WTC11 (cell line): ENCODE results near the gene ARRB2. TPM values are rescaled to one million over a fixed set of nuclear protein-coding genes. Genes with fewer than 3 reads are reported as not detected.
A peak's percentile ranks its signal among the peaks of the same experiment; 100 is the strongest.

ENCODE experiments used
- ATAC-seq: fragments of 200-7000 bp; cut with Tn5 transposase; 2 replicates; pipeline ENCODE4 v1.10.0; 2021; ENCODE audit warnings: mild to moderate bottlenecking, moderate library complexity
- CTCF ChIA-PET: fragments of 300-600 bp; sonication (Branson Sonifier 250); formaldehyde crosslinking; loops from one replicate; lab custom pipeline; 2021; ENCODE audit warnings: antibody characterized with exemption; lab: Charles Lee
- POLR2A ChIA-PET: fragments of 350-600 bp; sonication (Branson Sonifier 250); formaldehyde crosslinking; loops from one replicate; lab custom pipeline; 2021; ENCODE audit warnings: antibody characterized with exemption; lab: Charles Lee
- DNase-seq: peaks from one replicate; pipeline ENCODE4 v3.0.0; 2021; ENCODE audit warnings: low spot score
- H3K27ac Mint-ChIP-seq: 2 replicates; pipeline ENCODE4 v1.8.0; 2021; ENCODE audit warnings: mixed read lengths
- H3K27me3 Mint-ChIP-seq: 2 replicates; pipeline ENCODE4 v1.8.0; 2021; ENCODE audit warnings: low read depth, mild to moderate bottlenecking, moderate library complexity, mixed read lengths
- H3K36me3 Mint-ChIP-seq: 2 replicates; pipeline ENCODE4 v1.8.0; 2021; ENCODE audit warnings: mixed read lengths
- H3K4me1 Mint-ChIP-seq: 2 replicates; pipeline ENCODE4 v1.8.0; 2022; ENCODE audit warnings: mixed read lengths
- H3K4me3 Mint-ChIP-seq: 2 replicates; pipeline ENCODE4 v1.8.0; 2021; ENCODE audit warnings: mild to moderate bottlenecking, moderate library complexity, mixed read lengths
- H3K9me3 Mint-ChIP-seq: 2 replicates; pipeline ENCODE4 v1.8.0; 2021; ENCODE audit warnings: mixed read lengths
- ELF4 ChIP-seq: sonication (generic); formaldehyde crosslinking; IDR thresholded peaks from 2 replicates; pipeline ENCODE4 v1.8.1; 2022; ENCODE audit warnings: low read depth, mild to moderate bottlenecking, moderate library complexity, missing genetic modification reagents
- FOXK1 ChIP-seq: sonication (generic); formaldehyde crosslinking; IDR thresholded peaks from 2 replicates; pipeline ENCODE4 v1.8.0; 2022; ENCODE audit warnings: mild to moderate bottlenecking, moderate library complexity, missing genetic modification reagents
- FOXP1 ChIP-seq: sonication (generic); formaldehyde crosslinking; IDR thresholded peaks from 2 replicates; pipeline ENCODE4 v1.8.0; 2022; ENCODE audit warnings: missing genetic modification reagents, mild to moderate bottlenecking, moderate library complexity, borderline replicate concordance
- GRHL2 ChIP-seq: fragments of 250-450 bp; sonication (Bioruptor Pico); IDR thresholded peaks from 2 replicates; pipeline ENCODE4 v1.8.0; 2022; ENCODE audit warnings: mild to moderate bottlenecking, moderate library complexity; ENCODE audit not compliant: insufficient replicate concordance, severe bottlenecking
- GTF2I ChIP-seq: fragments of 250-450 bp; sonication (Bioruptor Pico); conservative IDR thresholded peaks from 2 replicates; pipeline ENCODE4 v1.4.0; 2021; ENCODE audit warnings: mild to moderate bottlenecking
- KAT7 ChIP-seq: sonication (generic); formaldehyde crosslinking; IDR thresholded peaks from 2 replicates; pipeline ENCODE4 v1.8.1; 2023; ENCODE audit warnings: missing genetic modification reagents, mild to moderate bottlenecking, borderline replicate concordance
- NFATC4 ChIP-seq: fragments of 250-450 bp; sonication (Bioruptor Pico); IDR thresholded peaks from 2 replicates; pipeline ENCODE4 v1.9.0; 2021; ENCODE audit warnings: mild to moderate bottlenecking
- NFYB ChIP-seq: sonication (generic); formaldehyde crosslinking; conservative IDR thresholded peaks from 2 replicates; pipeline ENCODE4 v1.8.0; 2022; ENCODE audit warnings: low read depth, missing genetic modification reagents
- RELA ChIP-seq: sonication (generic); formaldehyde crosslinking; IDR thresholded peaks from 2 replicates; pipeline ENCODE4 v1.8.1; 2022; ENCODE audit warnings: missing genetic modification reagents, mild to moderate bottlenecking, borderline replicate concordance
- TCF7 ChIP-seq: sonication (generic); formaldehyde crosslinking; IDR thresholded peaks from 2 replicates; pipeline ENCODE4 v1.8.0; 2022; ENCODE audit warnings: mild to moderate bottlenecking, low read depth, missing genetic modification reagents, moderate library complexity
- TEAD4 ChIP-seq: sonication (generic); formaldehyde crosslinking; IDR thresholded peaks from 2 replicates; pipeline ENCODE4 v1.8.0; 2022; ENCODE audit warnings: mild to moderate bottlenecking, missing genetic modification reagents
- ZBTB21 ChIP-seq: sonication (generic); formaldehyde crosslinking; IDR thresholded peaks from 2 replicates; pipeline ENCODE4 v1.8.1; 2023; ENCODE audit warnings: mild to moderate bottlenecking, missing genetic modification reagents, borderline replicate concordance
- total RNA-seq: library from RNA; stranded (reverse); gene quantifications from 3 replicates; pipeline ENCODE4 v1.2.3, GENCODE V29; 2021
- TF ChIP-seq, protein P1 (sequence below): sonication (generic); formaldehyde crosslinking; IDR thresholded peaks from 2 replicates; pipeline ENCODE4 v1.8.1; 2023; ENCODE audit warnings: mild to moderate bottlenecking, missing genetic modification reagents
- TF ChIP-seq, protein P2 (sequence below): sonication (generic); formaldehyde crosslinking; IDR thresholded peaks from 2 replicates; pipeline ENCODE4 v1.8.1; 2023; ENCODE audit warnings: mild to moderate bottlenecking, missing genetic modification reagents, moderate library complexity
- TF ChIP-seq, protein P3 (sequence below): sonication (generic); formaldehyde crosslinking; IDR thresholded peaks from 2 replicates; pipeline ENCODE4 v1.8.0; 2023; ENCODE audit warnings: mild to moderate bottlenecking, missing genetic modification reagents

The ARRB2 gene
- total RNA-seq, 1 experiment from 2014 or later, result 87.8 TPM

DNA sequence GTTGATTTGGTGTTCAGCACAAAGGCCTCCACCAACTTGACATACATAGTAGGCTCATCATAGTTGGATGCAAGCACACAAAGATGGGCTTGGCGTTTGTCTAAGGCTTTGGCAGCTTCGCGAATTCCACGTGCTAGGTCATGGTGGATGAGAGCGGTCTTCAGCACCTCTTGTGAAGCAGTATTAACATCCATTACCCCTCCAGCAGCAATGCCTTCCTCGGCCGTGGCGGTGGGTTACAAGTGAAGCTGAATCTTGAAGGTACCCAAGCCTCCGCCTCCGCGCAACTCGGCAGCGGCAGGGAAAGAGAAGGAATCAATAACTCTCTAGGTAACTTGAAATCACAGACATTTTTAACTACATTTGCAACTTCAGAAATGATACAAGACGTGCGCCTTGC lies 5.4 kb upstream of the ARRB2 start (continued):
- TF ChIP-seq RELA (CRISPR knock-in tag), result no peak
- no peak for TF ChIP-seq KAT7 (CRISPR knock-in tag)

DNA sequence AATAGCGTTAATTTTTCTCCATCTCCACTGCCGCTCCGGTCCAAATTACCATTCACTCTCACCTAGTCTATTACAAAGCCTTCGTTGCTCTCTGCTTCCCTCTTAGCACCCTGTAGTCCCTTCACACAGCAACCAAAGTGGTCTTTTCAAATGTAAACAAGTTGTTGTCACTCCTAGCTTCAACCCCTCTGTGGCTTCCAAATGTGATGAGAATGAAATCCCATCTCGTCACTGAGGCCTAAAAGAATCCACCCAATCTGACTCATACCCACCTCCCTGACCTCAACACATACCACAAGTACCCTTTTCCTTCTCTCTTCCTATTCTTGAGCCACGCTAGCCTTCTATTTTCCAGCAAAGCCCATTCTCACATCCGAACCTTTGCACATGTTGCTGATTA lies 4.3 kb upstream of the ARRB2 start:
- TF ChIP-seq NFATC4 (CRISPR knock-in tag) (no peak), GRHL2 (no peak), FOXK1 (no peak), GTF2I (no peak), ZBTB21 (no peak), ELF4 (no peak), TCF7 (CRISPR knock-in tag) (no peak), FOXP1 (CRISPR knock-in tag) (no peak), TEAD4 (no peak)
- TF ChIP-seq, protein P1, sequence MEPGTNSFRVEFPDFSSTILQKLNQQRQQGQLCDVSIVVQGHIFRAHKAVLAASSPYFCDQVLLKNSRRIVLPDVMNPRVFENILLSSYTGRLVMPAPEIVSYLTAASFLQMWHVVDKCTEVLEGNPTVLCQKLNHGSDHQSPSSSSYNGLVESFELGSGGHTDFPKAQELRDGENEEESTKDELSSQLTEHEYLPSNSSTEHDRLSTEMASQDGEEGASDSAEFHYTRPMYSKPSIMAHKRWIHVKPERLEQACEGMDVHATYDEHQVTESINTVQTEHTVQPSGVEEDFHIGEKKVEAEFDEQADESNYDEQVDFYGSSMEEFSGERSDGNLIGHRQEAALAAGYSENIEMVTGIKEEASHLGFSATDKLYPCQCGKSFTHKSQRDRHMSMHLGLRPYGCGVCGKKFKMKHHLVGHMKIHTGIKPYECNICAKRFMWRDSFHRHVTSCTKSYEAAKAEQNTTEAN (CRISPR knock-in tag), result no peak
- TF ChIP-seq, protein P2, sequence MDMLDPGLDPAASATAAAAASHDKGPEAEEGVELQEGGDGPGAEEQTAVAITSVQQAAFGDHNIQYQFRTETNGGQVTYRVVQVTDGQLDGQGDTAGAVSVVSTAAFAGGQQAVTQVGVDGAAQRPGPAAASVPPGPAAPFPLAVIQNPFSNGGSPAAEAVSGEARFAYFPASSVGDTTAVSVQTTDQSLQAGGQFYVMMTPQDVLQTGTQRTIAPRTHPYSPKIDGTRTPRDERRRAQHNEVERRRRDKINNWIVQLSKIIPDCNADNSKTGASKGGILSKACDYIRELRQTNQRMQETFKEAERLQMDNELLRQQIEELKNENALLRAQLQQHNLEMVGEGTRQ (CRISPR knock-in tag), result no peak
- TF ChIP-seq, protein P3, sequence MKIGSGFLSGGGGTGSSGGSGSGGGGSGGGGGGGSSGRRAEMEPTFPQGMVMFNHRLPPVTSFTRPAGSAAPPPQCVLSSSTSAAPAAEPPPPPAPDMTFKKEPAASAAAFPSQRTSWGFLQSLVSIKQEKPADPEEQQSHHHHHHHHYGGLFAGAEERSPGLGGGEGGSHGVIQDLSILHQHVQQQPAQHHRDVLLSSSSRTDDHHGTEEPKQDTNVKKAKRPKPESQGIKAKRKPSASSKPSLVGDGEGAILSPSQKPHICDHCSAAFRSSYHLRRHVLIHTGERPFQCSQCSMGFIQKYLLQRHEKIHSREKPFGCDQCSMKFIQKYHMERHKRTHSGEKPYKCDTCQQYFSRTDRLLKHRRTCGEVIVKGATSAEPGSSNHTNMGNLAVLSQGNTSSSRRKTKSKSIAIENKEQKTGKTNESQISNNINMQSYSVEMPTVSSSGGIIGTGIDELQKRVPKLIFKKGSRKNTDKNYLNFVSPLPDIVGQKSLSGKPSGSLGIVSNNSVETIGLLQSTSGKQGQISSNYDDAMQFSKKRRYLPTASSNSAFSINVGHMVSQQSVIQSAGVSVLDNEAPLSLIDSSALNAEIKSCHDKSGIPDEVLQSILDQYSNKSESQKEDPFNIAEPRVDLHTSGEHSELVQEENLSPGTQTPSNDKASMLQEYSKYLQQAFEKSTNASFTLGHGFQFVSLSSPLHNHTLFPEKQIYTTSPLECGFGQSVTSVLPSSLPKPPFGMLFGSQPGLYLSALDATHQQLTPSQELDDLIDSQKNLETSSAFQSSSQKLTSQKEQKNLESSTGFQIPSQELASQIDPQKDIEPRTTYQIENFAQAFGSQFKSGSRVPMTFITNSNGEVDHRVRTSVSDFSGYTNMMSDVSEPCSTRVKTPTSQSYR, result no peak
- H3K9me3 Mint-ChIP-seq, result peaks cover 6% of the 10 kb centered on the region

DNA sequence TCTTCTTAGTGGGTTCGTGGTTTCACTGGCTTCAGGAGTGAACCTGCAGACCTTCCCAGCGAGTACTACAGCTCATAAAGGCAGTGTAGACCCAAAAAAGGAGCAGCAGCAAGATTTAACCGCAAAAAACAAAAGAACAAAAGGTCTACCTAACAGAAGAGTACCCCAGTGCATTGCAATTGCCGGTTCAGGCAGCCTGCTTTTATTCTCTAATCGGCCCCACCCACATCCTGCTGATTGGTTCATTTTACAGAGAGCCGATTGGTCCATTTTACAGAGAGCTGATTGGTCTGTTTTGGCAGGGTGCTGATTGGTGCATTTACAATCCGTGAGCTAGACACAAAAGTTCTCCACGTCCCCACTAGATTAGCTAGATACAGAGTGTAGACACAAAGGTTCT lies 2.0 kb upstream of the ARRB2 start:
- Mint-ChIP-seq H3K4me1 (peaks cover 36% of the 10 kb centered on the region), H3K27me3 (peaks cover 7% of the 10 kb centered on the region)
- ATAC-seq (no peak), DNase-seq (peak; percentile 50)
- TF ChIP-seq KAT7 (CRISPR knock-in tag) (no peak), NFYB (CRISPR knock-in tag) (peak; percentile 91)
- TF ChIP-seq, all 79 proteins: peak for 1
- no peak overlapping the region; the same call in 1 of the 2 replicates for H3K27ac Mint-ChIP-seq
- POLR2A ChIA-PET, result interaction anchor here (0.7 kb wide), 1 partner anchor 88 kb away, joined by 3 read pairs; the partner anchor contains the start of gene PSMB6
- H3K9me3 Mint-ChIP-seq, result peaks cover 6% of the 10 kb centered on the region
- CTCF ChIA-PET, result interaction anchor here (0.7 to 2.6 kb wide), 4 partner anchors 23 to 259 kb away, joined by 3 to 17 read pairs (median 4); partner anchors contain the start of genes MED11, PSMB6 and SPAG7
- H3K36me3 Mint-ChIP-seq, result no peaks in the 10 kb centered on the region
- H3K4me3 Mint-ChIP-seq, result peak overlapping the region; percentile 63

More for the DNA sequence above, 4.3 kb upstream of the ARRB2 start:
- H3K27ac Mint-ChIP-seq, result peak overlapping the region; percentile 85
- CTCF ChIA-PET, result no interaction called here
- H3K4me1 Mint-ChIP-seq, result peaks cover 46% of the 10 kb centered on the region
- ATAC-seq (0 out of 2 replicates have a peak, but pooled peaks have one; percentile 2), DNase-seq (no peak)
- no peaks in the 10 kb centered on the region for H3K36me3 Mint-ChIP-seq
- H3K27me3 Mint-ChIP-seq, result peaks cover 7% of the 10 kb centered on the region
- H3K4me3 Mint-ChIP-seq, result peak overlapping the region; percentile 29
- POLR2A ChIA-PET, result no interaction called here
